Uterus (tissue), 2 donors: ENCODE data around the gene C20orf204.

Source experiments
- CTCF ChIP-seq, 4 experiments: fragments of 200-600 bp in 2 of 4; fragments of 450-650 bp in 2 of 4; sonication (generic) in 2 of 4; IDR thresholded peaks; one replicate each; pipeline ENCODE4 v1.5.1; 2016 to 2019; ENCODE audit warnings: antibody characterized with exemption in 4 of 4, mild to moderate bottlenecking in 2 of 4, moderate library complexity in 1 of 4
- POLR2A ChIP-seq, 2 donors: fragments of 450-650 bp; IDR thresholded peaks; one replicate each; pipeline ENCODE4 v1.6.1; 2016; ENCODE audit warnings: antibody characterized with exemption in 2 of 2, mild to moderate bottlenecking in 1 of 2, moderate library complexity in 1 of 2

GRCh38 chr20:64025101-64025825, 10.7 kb upstream of the C20orf204 start:
- TF ChIP-seq POLR2A (IDR thresholded peaks at IDR 0.05) (no peak), CTCF (IDR thresholded peaks at IDR 0.05) (no peak)
